Parathyroid adenoma (tissue), 2 donors: ENCODE data around the gene TRABD2B.

Source experiments
- H2AFZ ChIP-seq: fragments of 300-600 bp; sonication (generic); one replicate; pipeline ENCODE4 v1.7.0; 2017; ENCODE audit warnings: antibody characterized with exemption, mild to moderate bottlenecking
- H3K27ac ChIP-seq: fragments of 300-600 bp; sonication (generic); one replicate; pipeline ENCODE4 v1.7.0; 2017
- H3K27me3 ChIP-seq: fragments of 300-600 bp; sonication (generic); one replicate; pipeline ENCODE4 v1.7.0; 2017; ENCODE audit warnings: low read length; ENCODE audit not compliant: control insufficient read depth, insufficient read depth
- H3K36me3 ChIP-seq: fragments of 300-600 bp; sonication (generic); one replicate; pipeline ENCODE4 v1.7.0; 2017; ENCODE audit warnings: low read length; ENCODE audit not compliant: control insufficient read depth, insufficient read depth
- H3K4me1 ChIP-seq: fragments of 300-600 bp; sonication (generic); one replicate; pipeline ENCODE4 v1.7.0; 2017; ENCODE audit warnings: control low read depth
- H3K4me2 ChIP-seq: fragments of 300-600 bp; sonication (generic); one replicate; pipeline ENCODE4 v1.7.0; 2017; ENCODE audit warnings: low read length
- H3K4me3 ChIP-seq: fragments of 300-600 bp; sonication (generic); one replicate; pipeline ENCODE4 v1.7.0; 2017; ENCODE audit warnings: low read depth, low read length
- H3K79me2 ChIP-seq: fragments of 300-600 bp; sonication (generic); one replicate; pipeline ENCODE4 v1.7.0; 2017; ENCODE audit warnings: control low read depth
- H3K9ac ChIP-seq: fragments of 300-600 bp; sonication (generic); one replicate; pipeline ENCODE4 v1.7.0; 2017; ENCODE audit warnings: mild to moderate bottlenecking
- H3K9me3 ChIP-seq: fragments of 300-600 bp; sonication (generic); one replicate; pipeline ENCODE4 v1.7.0; 2017; ENCODE audit warnings: low read length; ENCODE audit not compliant: control insufficient read depth
- CTCF ChIP-seq: fragments of 300-600 bp; sonication (generic); IDR thresholded peaks from one replicate; pipeline ENCODE4 v1.7.0; 2017; ENCODE audit warnings: antibody characterized with exemption, mild to moderate bottlenecking
- donor health status: primary hyperparathyroidism.

TRABD2B gene

GRCh38 chr1:47767741-47768100, 229.5 kb downstream of the TRABD2B start:
- Histone ChIP-seq H3K79me2 (no peaks in the 10 kb centered on the region), H3K9me3 (no peaks in the 10 kb centered on the region), H3K36me3 (no peaks in the 10 kb centered on the region), H3K4me2 (no peak overlapping the region), H3K4me3 (no peak overlapping the region), H3K27me3 (no peaks in the 10 kb centered on the region), H2AFZ (no peak overlapping the region), H3K9ac (no peak overlapping the region), H3K4me1 (no peaks in the 10 kb centered on the region), H3K27ac (no peak overlapping the region)
- TF ChIP-seq CTCF = no peak

- no peak for TF ChIP-seq CTCF
- Histone ChIP-seq H3K36me3 (no peaks in the 10 kb centered on the region), H3K4me3 (no peak overlapping the region), H3K27ac (no peak overlapping the region), H3K4me2 (no peak overlapping the region), H2AFZ (no peak overlapping the region), H3K9ac (no peak overlapping the region), H3K79me2 (no peaks in the 10 kb centered on the region), H3K27me3 (no peaks in the 10 kb centered on the region), H3K9me3 (no peaks in the 10 kb centered on the region), H3K4me1 (no peaks in the 10 kb centered on the region)
Observed at GRCh38 chr1:47766832-47767740, 230.1 kb downstream of the TRABD2B start.

- H3K79me2 ChIP-seq = no peaks in the 10 kb centered on the region
- H3K4me3 ChIP-seq = no peak overlapping the region
- H3K27me3 ChIP-seq = no peaks in the 10 kb centered on the region
- no peak overlapping the region for H3K9ac ChIP-seq
- H3K27ac ChIP-seq = no peak overlapping the region
- H3K36me3 ChIP-seq = no peaks in the 10 kb centered on the region
- no peaks in the 10 kb centered on the region for H3K9me3 ChIP-seq
- TF ChIP-seq CTCF = no peak
- no peaks in the 10 kb centered on the region for H3K4me1 ChIP-seq
- no peak overlapping the region for H2AFZ ChIP-seq
- no peak overlapping the region for H3K4me2 ChIP-seq
Observed at GRCh38 chr1:47765742-47766485, 231.3 kb downstream of the TRABD2B start.

- no peak overlapping the region for H3K4me3 ChIP-seq
- no peaks in the 10 kb centered on the region for H3K27me3 ChIP-seq
- H3K36me3 ChIP-seq = no peaks in the 10 kb centered on the region
- H2AFZ ChIP-seq = no peak overlapping the region
- H3K4me2 ChIP-seq = no peak overlapping the region
- no peak for TF ChIP-seq CTCF
- H3K9me3 ChIP-seq = no peaks in the 10 kb centered on the region
- H3K79me2 ChIP-seq = no peaks in the 10 kb centered on the region
- H3K9ac ChIP-seq = no peak overlapping the region
- H3K4me1 ChIP-seq = no peaks in the 10 kb centered on the region
- H3K27ac ChIP-seq = no peak overlapping the region
Observed at GRCh38 chr1:47765236-47765635, 231.9 kb downstream of the TRABD2B start.
